HEK293 (cell line): ENCODE results near the gene CATSPER1.
A peak's percentile ranks its signal among the peaks of the same experiment; 100 is the strongest.

Experiments used
- CTCF ChIA-PET: fragments of 350-600 bp; formaldehyde crosslinking; extraction: SDS; loops from one replicate; lab custom pipeline; 2021; ENCODE audit warnings: antibody characterized with exemption; lab: Yijun Ruan, JAX
- POLR2A ChIA-PET: fragments of 300-600 bp; formaldehyde crosslinking; extraction: SDS; loops from one replicate; lab custom pipeline; 2020; ENCODE audit warnings: antibody characterized with exemption, inconsistent platforms; lab: Yijun Ruan, JAX
- H3K27ac ChIP-seq: fragments of 200-500 bp; sonication (Bioruptor generic); 2 replicates; pipeline ENCODE4 v1.5.1; 2014; ENCODE audit warnings: low read depth, low read length, control low read depth, inconsistent platforms; ENCODE audit errors: extremely low read depth
- H3K36me3 ChIP-seq, 2 experiments: fragments of 200-500 bp in 1 of 2; sonication (Bioruptor generic) in 1 of 2; 1 replicate in 1 of 2; 2 replicates in 1 of 2; pipeline ENCODE4 v1.5.1; 2014 to 2017; ENCODE audit warnings: inconsistent platforms in 2 of 2, low read length in 2 of 2; ENCODE audit not compliant: control insufficient read depth in 2 of 2, insufficient read depth in 1 of 2
- H3K4me1 ChIP-seq: fragments of 200-500 bp; sonication (Bioruptor generic); 2 replicates; pipeline ENCODE4 v1.5.1; 2014; ENCODE audit warnings: mild to moderate bottlenecking, low read length, inconsistent platforms; ENCODE audit not compliant: control insufficient read depth, insufficient read depth
- H3K4me3 ChIP-seq: 2 replicates; pipeline ENCODE4 v1.5.1; 2011; ENCODE audit warnings: low read depth, mild to moderate bottlenecking, control low read depth, low read length, moderate library complexity
- H3K9me3 ChIP-seq: fragments of 200-500 bp; sonication (Bioruptor generic); 2 replicates; pipeline ENCODE4 v1.5.1; 2014; ENCODE audit warnings: low read depth, low read length, inconsistent platforms; ENCODE audit not compliant: control insufficient read depth, insufficient read depth
- GLIS2 ChIP-seq: fragments of 450-650 bp; formaldehyde crosslinking; IDR thresholded peaks from 2 replicates; pipeline ENCODE4 v1.5.1; 2016; ENCODE audit warnings: missing biosample characterization, missing genetic modification characterization
- REPIN1 ChIP-seq: fragments of 450-650 bp; formaldehyde crosslinking; IDR thresholded peaks from 2 replicates; pipeline ENCODE4 v1.5.1; 2017; ENCODE audit warnings: missing biosample characterization, missing genetic modification characterization, low read depth
- SETDB1 ChIP-seq: IDR thresholded peaks from one replicate; pipeline ENCODE4 v1.6.1; 2017; ENCODE audit warnings: mild to moderate bottlenecking, low read length, moderate library complexity, mixed read lengths; ENCODE audit not compliant: insufficient read length
- ZIC2 ChIP-seq: fragments of 450-650 bp; formaldehyde crosslinking; IDR thresholded peaks from 2 replicates; pipeline ENCODE4 v1.5.1; 2016; ENCODE audit warnings: missing biosample characterization, missing genetic modification characterization
- ZNF121 ChIP-seq: fragments of 450-650 bp; formaldehyde crosslinking; IDR thresholded peaks from 2 replicates; pipeline ENCODE4 v1.5.1; 2016; ENCODE audit warnings: missing biosample characterization, missing genetic modification characterization
- ZNF155 ChIP-seq: fragments of 450-650 bp; formaldehyde crosslinking; IDR thresholded peaks from 2 replicates; pipeline ENCODE4 v1.5.1; 2016; ENCODE audit warnings: missing biosample characterization, missing genetic modification characterization
- ZNF221 ChIP-seq: fragments of 450-650 bp; formaldehyde crosslinking; IDR thresholded peaks from 2 replicates; pipeline ENCODE4 v1.5.1; 2017; ENCODE audit warnings: missing biosample characterization, missing genetic modification characterization, borderline replicate concordance
- ZNF335 ChIP-seq: fragments of 450-650 bp; formaldehyde crosslinking; conservative IDR thresholded peaks from 2 replicates; pipeline ENCODE4 v1.5.1; 2016; ENCODE audit warnings: missing biosample characterization, missing genetic modification characterization
- ZNF391 ChIP-seq: fragments of 450-650 bp; formaldehyde crosslinking; IDR thresholded peaks from 2 replicates; pipeline ENCODE4 v1.5.1; 2016; ENCODE audit warnings: low read depth, missing biosample characterization, missing genetic modification characterization, borderline replicate concordance
- ZNF558 ChIP-seq: fragments of 450-650 bp; formaldehyde crosslinking; IDR thresholded peaks from 2 replicates; pipeline ENCODE4 v1.5.1; 2016; ENCODE audit warnings: missing biosample characterization, missing genetic modification characterization
- ZNF585B ChIP-seq: fragments of 450-650 bp; formaldehyde crosslinking; IDR thresholded peaks from 2 replicates; pipeline ENCODE4 v1.5.1; 2016; ENCODE audit warnings: missing biosample characterization, missing genetic modification characterization
- ZNF624 ChIP-seq: fragments of 450-650 bp; formaldehyde crosslinking; IDR thresholded peaks from 2 replicates; pipeline ENCODE4 v1.5.1; 2017; ENCODE audit warnings: missing biosample characterization, missing genetic modification characterization
- ZNF626 ChIP-seq: fragments of 450-650 bp; sonication (Bioruptor Pico); formaldehyde crosslinking; IDR thresholded peaks from 2 replicates; pipeline ENCODE4 v1.5.1; 2018; ENCODE audit warnings: missing biosample characterization, missing genetic modification characterization, inconsistent platforms
- ZNF658 ChIP-seq: fragments of 450-650 bp; formaldehyde crosslinking; IDR thresholded peaks from 2 replicates; pipeline ENCODE4; 2016; ENCODE audit warnings: missing biosample characterization, missing genetic modification characterization
- ZNF837 ChIP-seq: fragments of 450-650 bp; formaldehyde crosslinking; IDR thresholded peaks from 2 replicates; pipeline ENCODE4 v1.5.1; 2016; ENCODE audit warnings: missing biosample characterization, missing genetic modification characterization
- ZNF843 ChIP-seq: fragments of 450-650 bp; formaldehyde crosslinking; IDR thresholded peaks from 2 replicates; pipeline ENCODE4 v1.5.1; 2016; ENCODE audit warnings: missing biosample characterization, missing genetic modification characterization
- TF ChIP-seq, protein P1 (sequence below): fragments of 450-650 bp; formaldehyde crosslinking; IDR thresholded peaks from 2 replicates; pipeline ENCODE4 v1.5.1; 2016; ENCODE audit warnings: missing biosample characterization, missing genetic modification characterization
- TF ChIP-seq, protein P2 (sequence below): sonication (generic); formaldehyde crosslinking; IDR thresholded peaks from 2 replicates; pipeline ENCODE4 v1.8.1; 2022; ENCODE audit warnings: mild to moderate bottlenecking, moderate library complexity, missing genetic modification reagents
- TF ChIP-seq, protein P3 (sequence below): fragments of 450-650 bp; formaldehyde crosslinking; IDR thresholded peaks from 2 replicates; pipeline ENCODE4 v1.5.1; 2016; ENCODE audit warnings: missing biosample characterization, missing genetic modification characterization

CATSPER1 gene

DNA sequence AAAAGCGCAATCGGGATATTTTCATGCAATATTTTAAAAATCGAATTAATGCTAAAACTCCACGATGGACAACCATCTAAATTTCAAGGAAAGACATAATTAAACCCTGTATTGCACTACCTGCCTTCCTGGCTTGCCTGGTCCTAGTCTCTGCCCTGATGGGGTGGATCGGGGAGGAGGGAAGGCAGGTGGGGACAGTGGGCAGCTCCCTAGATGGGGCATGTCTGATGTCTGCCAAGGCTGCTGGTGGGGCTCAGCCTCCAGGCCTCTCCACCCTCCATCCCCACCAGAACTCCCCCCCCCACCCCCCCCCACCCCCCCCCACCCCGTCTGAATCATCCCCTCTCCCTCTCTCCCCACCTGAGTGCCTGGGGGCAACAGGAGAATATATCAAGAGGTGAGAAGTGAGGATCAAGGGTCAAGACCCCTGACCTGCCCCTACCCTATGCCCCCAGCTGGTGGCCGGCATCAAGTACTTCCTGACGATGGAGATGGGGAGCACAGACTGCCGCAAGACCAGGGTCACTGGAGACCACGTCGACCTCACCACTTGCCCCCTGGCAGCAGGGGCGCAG, 13.8 kb downstream of the CATSPER1 start:
- POLR2A ChIA-PET, result interaction anchor here (1.0 to 1.2 kb wide), 2 partner anchors 10 kb away, joined by 3 to 4 read pairs; partner anchors contain the start of genes BANF1 and EIF1AD
- no peak overlapping the region for H3K27ac ChIP-seq
- no peak for TF ChIP-seq SETDB1
- 0 out of 2 replicates have a peak, but pooled peaks have one; percentile 13 for TF ChIP-seq ZIC2 (tag by site-specific recombination)
- TF ChIP-seq, all 188 proteins: peak for 1
- H3K4me3 ChIP-seq, result no peak overlapping the region
- CTCF ChIA-PET, result interaction anchor here (0.7 to 2.0 kb wide), 3 partner anchors 10 to 233 kb away, joined by 3 to 9 read pairs (median 5); no protein-coding TSS in a partner anchor
- no peaks in the 10 kb centered on the region for H3K9me3 ChIP-seq
- H3K36me3 ChIP-seq, result no peaks in the 10 kb centered on the region
- no peaks in the 10 kb centered on the region for H3K4me1 ChIP-seq

DNA sequence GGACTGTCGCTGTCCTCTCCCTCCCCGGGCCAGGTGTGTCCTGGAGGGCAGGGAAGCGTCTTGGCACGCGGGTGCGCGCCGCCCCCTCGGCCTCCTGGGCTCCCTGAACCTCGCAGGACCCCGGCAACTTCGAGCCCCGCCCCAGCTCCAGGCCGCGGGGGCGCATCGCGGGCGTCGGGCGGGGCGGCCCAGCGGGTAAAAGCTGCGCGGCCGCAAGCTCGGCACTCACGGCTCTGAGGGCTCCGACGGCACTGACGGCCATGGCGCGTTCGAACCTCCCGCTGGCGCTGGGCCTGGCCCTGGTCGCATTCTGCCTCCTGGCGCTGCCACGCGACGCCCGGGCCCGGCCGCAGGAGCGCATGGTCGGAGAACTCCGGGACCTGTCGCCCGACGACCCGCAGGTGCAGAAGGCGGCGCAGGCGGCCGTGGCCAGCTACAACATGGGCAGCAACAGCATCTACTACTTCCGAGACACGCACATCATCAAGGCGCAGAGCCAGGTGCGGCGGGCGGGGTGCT, 14.4 kb downstream of the CATSPER1 start, which contains the start of gene CST6:
Gene CST6, plus strand, starts transcription at position 224 of the 519 bp plus-strand sequence. Its CDS starts 37 bp downstream, at position 261.
- TF ChIP-seq ZNF335 (tag by site-specific recombination) (no peak), ZNF221 (tag by site-specific recombination) (no peak), ZNF837 (tag by site-specific recombination) (no peak), ZNF843 (no peak), ZNF155 (no peak), ZNF624 (tag by site-specific recombination) (no peak), ZNF658 (tag by site-specific recombination) (no peak), GLIS2 (tag by site-specific recombination) (no peak), ZNF626 (tag by site-specific recombination) (no peak), ZNF391 (tag by site-specific recombination) (no peak), ZNF121 (tag by site-specific recombination) (no peak), SETDB1 (no peak), ZNF585B (tag by site-specific recombination) (no peak), REPIN1 (tag by site-specific recombination) (no peak), ZNF558 (tag by site-specific recombination) (no peak)
- TF ChIP-seq, protein P1, sequence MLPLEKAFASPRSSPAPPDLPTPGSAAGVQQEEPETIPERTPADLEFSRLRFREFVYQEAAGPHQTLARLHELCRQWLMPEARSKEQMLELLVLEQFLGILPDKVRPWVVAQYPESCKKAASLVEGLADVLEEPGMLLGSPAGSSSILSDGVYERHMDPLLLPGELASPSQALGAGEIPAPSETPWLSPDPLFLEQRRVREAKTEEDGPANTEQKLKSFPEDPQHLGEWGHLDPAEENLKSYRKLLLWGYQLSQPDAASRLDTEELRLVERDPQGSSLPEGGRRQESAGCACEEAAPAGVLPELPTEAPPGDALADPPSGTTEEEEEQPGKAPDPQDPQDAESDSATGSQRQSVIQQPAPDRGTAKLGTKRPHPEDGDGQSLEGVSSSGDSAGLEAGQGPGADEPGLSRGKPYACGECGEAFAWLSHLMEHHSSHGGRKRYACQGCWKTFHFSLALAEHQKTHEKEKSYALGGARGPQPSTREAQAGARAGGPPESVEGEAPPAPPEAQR (tag by site-specific recombination), result no peak
- TF ChIP-seq, protein P2, sequence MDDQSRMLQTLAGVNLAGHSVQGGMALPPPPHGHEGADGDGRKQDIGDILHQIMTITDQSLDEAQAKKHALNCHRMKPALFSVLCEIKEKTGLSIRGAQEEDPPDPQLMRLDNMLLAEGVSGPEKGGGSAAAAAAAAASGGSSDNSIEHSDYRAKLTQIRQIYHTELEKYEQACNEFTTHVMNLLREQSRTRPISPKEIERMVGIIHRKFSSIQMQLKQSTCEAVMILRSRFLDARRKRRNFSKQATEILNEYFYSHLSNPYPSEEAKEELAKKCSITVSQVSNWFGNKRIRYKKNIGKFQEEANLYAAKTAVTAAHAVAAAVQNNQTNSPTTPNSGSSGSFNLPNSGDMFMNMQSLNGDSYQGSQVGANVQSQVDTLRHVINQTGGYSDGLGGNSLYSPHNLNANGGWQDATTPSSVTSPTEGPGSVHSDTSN (CRISPR knock-in tag), result no peak
- TF ChIP-seq, protein P3, sequence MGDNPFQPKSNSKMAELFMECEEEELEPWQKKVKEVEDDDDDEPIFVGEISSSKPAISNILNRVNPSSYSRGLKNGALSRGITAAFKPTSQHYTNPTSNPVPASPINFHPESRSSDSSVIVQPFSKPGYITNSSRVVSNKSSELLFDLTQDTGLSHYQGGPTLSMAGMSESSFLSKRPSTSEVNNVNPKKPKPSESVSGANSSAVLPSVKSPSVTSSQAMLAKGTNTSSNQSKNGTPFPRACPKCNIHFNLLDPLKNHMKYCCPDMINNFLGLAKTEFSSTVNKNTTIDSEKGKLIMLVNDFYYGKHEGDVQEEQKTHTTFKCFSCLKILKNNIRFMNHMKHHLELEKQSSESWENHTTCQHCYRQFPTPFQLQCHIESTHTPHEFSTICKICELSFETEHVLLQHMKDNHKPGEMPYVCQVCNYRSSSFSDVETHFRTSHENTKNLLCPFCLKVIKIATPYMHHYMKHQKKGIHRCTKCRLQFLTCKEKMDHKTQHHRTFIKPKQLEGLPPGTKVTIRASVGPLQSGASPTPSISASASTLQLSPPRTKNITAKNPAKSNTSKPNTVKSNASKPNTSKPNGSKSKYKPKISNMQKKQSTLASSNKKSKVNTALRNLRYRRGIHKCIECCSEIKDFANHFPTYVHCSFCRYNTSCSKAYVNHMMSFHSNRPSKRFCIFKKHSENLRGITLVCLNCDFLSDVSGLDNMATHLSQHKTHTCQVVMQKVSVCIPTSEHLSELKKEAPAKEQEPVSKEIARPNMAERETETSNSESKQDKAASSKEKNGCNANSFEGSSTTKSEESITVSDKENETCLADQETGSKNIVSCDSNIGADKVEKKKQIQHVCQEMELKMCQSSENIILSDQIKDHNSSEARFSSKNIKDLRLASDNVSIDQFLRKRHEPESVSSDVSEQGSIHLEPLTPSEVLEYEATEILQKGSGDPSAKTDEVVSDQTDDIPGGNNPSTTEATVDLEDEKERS (tag by site-specific recombination), result no peak
- H3K4me3 ChIP-seq, result no peak within 1 kb of the TSS
- CTCF ChIA-PET, result interaction anchor here (1.5 to 3.1 kb wide), 2 partner anchors 10 to 33 kb away, joined by 4 to 15 read pairs; no protein-coding TSS in a partner anchor
- no peaks in the 10 kb centered on the region for H3K9me3 ChIP-seq
- POLR2A ChIA-PET, result interaction anchor here (0.6 to 1.4 kb wide), 4 partner anchors 10 to 471 kb away, joined by 3 to 5 read pairs (median 3); partner anchors contain the start of genes BANF1, EIF1AD and FIBP
- no peaks in the 10 kb centered on the region for H3K4me1 ChIP-seq
- H3K36me3 ChIP-seq, result no peaks in the 10 kb centered on the region
- H3K27ac ChIP-seq, result no peak within 1 kb of the TSS
